SK-N-SH (cell line): ENCODE data around the gene DEGS2. TPM values are rescaled to one million over a fixed set of nuclear protein-coding genes. Genes with fewer than 3 reads are reported as not detected.

ENCODE experiments used
- CTCF ChIA-PET: fragments of 300-600, 350-600 bp; formaldehyde crosslinking; extraction: SDS; loops from one replicate; lab custom pipeline; 2021; lab: Yijun Ruan, JAX
- POLR2A ChIA-PET: fragments of 350-600 bp; sonication (Branson Sonifier 250); formaldehyde crosslinking; extraction: SDS; loops from one replicate; lab custom pipeline; 2020; ENCODE audit warnings: antibody characterized with exemption, inconsistent platforms; lab: Yijun Ruan, JAX
- DNase-seq: peaks from one replicate; pipeline ENCODE4 v3.0.0; 2012
- H2AFZ ChIP-seq: fragments of 200-600 bp; sonication (generic); 2 replicates; pipeline ENCODE4 v1.8.1; 2016; ENCODE audit warnings: antibody characterized with exemption, mild to moderate bottlenecking, low read depth
- H3F3A ChIP-seq: fragments of 200-600 bp; sonication (generic); replicated peaks from 2 replicates; pipeline ENCODE3; 2016; ENCODE audit warnings: antibody characterized with exemption, mild to moderate bottlenecking; ENCODE audit not compliant: insufficient read depth
- H3K27ac ChIP-seq, 2 experiments: fragments of 200-500 bp in 1 of 2; fragments of 200-600 bp in 1 of 2; sonication (Bioruptor generic) in 1 of 2; sonication (generic), shearing (Covaris generic) in 1 of 2; 2 replicates each; pipeline versions ENCODE4 v1.5.1 to v1.6.1; 2014 to 2016; ENCODE audit warnings: low read depth in 2 of 2, inconsistent platforms in 1 of 2, low read length in 1 of 2, mild to moderate bottlenecking in 1 of 2, mixed read lengths in 1 of 2
- H3K27me3 ChIP-seq: fragments of 200-600 bp; sonication (generic), shearing (Covaris generic); 2 replicates; pipeline ENCODE4 v1.6.1; 2016; ENCODE audit warnings: mixed run types; ENCODE audit not compliant: insufficient read depth
- H3K36me3 ChIP-seq, 2 experiments: fragments of 200-500 bp in 1 of 2; fragments of 200-600 bp in 1 of 2; sonication (Bioruptor generic) in 1 of 2; sonication (generic) in 1 of 2; replicated peaks in 1 of 2; 2 replicates each; pipeline versions ENCODE3 to v1.5.1; 2014 to 2016; ENCODE audit warnings: low read length in 1 of 2, mild to moderate bottlenecking in 1 of 2; ENCODE audit not compliant: insufficient read depth in 2 of 2, control insufficient read depth in 1 of 2
- H3K4me1 ChIP-seq, 2 experiments: fragments of 200-500 bp in 1 of 2; fragments of 200-600 bp in 1 of 2; sonication (Bioruptor generic) in 1 of 2; sonication (generic), shearing (Covaris generic) in 1 of 2; 2 replicates each; pipeline versions ENCODE4 v1.5.1 to v1.6.1; 2014 to 2016; ENCODE audit warnings: low read depth in 1 of 2, low read length in 1 of 2, mixed run types in 1 of 2; ENCODE audit not compliant: insufficient read depth in 2 of 2, control insufficient read depth in 1 of 2
- H3K4me2 ChIP-seq: fragments of 200-600 bp; sonication (generic), shearing (Covaris generic); 2 replicates; pipeline ENCODE4 v1.6.1; 2017; ENCODE audit warnings: mixed run types
- H3K4me3 ChIP-seq, 2 experiments: fragments of 200-500 bp in 1 of 2; fragments of 200-600 bp in 1 of 2; sonication (Bioruptor generic) in 1 of 2; sonication (generic), shearing (Covaris generic) in 1 of 2; 2 replicates each; pipeline versions ENCODE4 v1.5.1 to v1.8.1; 2014 to 2016; ENCODE audit warnings: low read depth in 2 of 2, inconsistent platforms in 1 of 2, low read length in 1 of 2, mild to moderate bottlenecking in 1 of 2, mixed read lengths in 1 of 2, moderate library complexity in 1 of 2
- H3K79me2 ChIP-seq: fragments of 200-600 bp; sonication (generic); 2 replicates; pipeline ENCODE4 v1.8.1; 2017; ENCODE audit warnings: mild to moderate bottlenecking; ENCODE audit not compliant: insufficient read depth
- H3K9ac ChIP-seq: fragments of 200-600 bp; sonication (generic); 2 replicates; pipeline ENCODE4 v1.6.1; 2017; ENCODE audit warnings: mixed run types
- H3K9me2 ChIP-seq: fragments of 200-600 bp; sonication (generic); 2 replicates; pipeline ENCODE4 v1.6.1; 2017; ENCODE audit warnings: mixed run types
- H3K9me3 ChIP-seq: fragments of 200-600 bp; sonication (generic); 2 replicates; pipeline ENCODE4 v1.6.1; 2017; ENCODE audit warnings: mixed run types, mild to moderate bottlenecking, moderate library complexity
- H4K20me1 ChIP-seq: fragments of 200-600 bp; sonication (generic); 2 replicates; pipeline ENCODE4 v1.6.1; 2017; ENCODE audit warnings: mild to moderate bottlenecking, mixed run types; ENCODE audit not compliant: insufficient read depth
- CHD2 ChIP-seq: fragments of 150-350 bp; IDR thresholded peaks from 2 replicates; pipeline ENCODE4 v1.6.1; 2018; ENCODE audit warnings: low read length; ENCODE audit not compliant: partially characterized antibody
- ELF1 ChIP-seq: IDR thresholded peaks from 2 replicates; pipeline ENCODE4 v1.4.0; 2012
- EP300 ChIP-seq, 2 experiments: IDR thresholded peaks; 2 replicates each; pipeline versions ENCODE4 v1.4.0 to v1.6.1; 2012; ENCODE audit warnings: borderline replicate concordance in 1 of 2, low read depth in 1 of 2, low read length in 1 of 2
- EZH2phosphoT487 ChIP-seq: fragments of 200-600 bp; sonication (generic); IDR thresholded peaks from 2 replicates; pipeline ENCODE4 v1.6.1; 2017; ENCODE audit warnings: low read depth, mixed run types, mild to moderate bottlenecking, antibody characterized with exemption, moderate library complexity, borderline replicate concordance
- FOXJ3 ChIP-seq: sonication (generic); formaldehyde crosslinking; IDR thresholded peaks from 2 replicates; pipeline ENCODE4 v1.5.1; 2020; ENCODE audit warnings: mild to moderate bottlenecking, missing genetic modification reagents
- GATA2 ChIP-seq: sonication (generic); formaldehyde crosslinking; IDR thresholded peaks from 2 replicates; pipeline ENCODE4 v1.5.0; 2020; ENCODE audit warnings: mild to moderate bottlenecking, missing genetic modification reagents
- NFIC ChIP-seq: IDR thresholded peaks from 2 replicates; pipeline ENCODE4 v1.4.0; 2012; ENCODE audit warnings: borderline replicate concordance
- NRF1 ChIP-seq: IDR thresholded peaks from 2 replicates; pipeline ENCODE4 v1.6.1; 2012; ENCODE audit warnings: low read depth, mild to moderate bottlenecking, low read length
- POLR2AphosphoS5 ChIP-seq: IDR thresholded peaks from 2 replicates; pipeline ENCODE4 v1.6.1; 2012; ENCODE audit warnings: low read depth, low read length
- RCOR1 ChIP-seq: fragments of 150-350 bp; IDR thresholded peaks from 2 replicates; pipeline ENCODE4 v1.6.1; 2017; ENCODE audit warnings: antibody characterized with exemption, low read length
- SMC3 ChIP-seq: IDR thresholded peaks from 2 replicates; pipeline ENCODE4 v1.6.1; 2012; ENCODE audit warnings: low read depth, low read length, improper control_type of control experiment
- TCF12 ChIP-seq: IDR thresholded peaks from 2 replicates; pipeline ENCODE4 v1.4.0; 2012
- WGBS: methylation state at CpG from one replicate; pipeline ENCODE4 v1.1.6; 2017; ENCODE audit warnings: low lambda C conversion rate; 5-methylcytosine and 5-hydroxymethylcytosine counted together
- polyA plus RNA-seq, 3 experiments: library from polyadenylated mRNA; depleted of rRNA; stranded (reverse); fragments of >200 nt; gene quantifications; 2 replicates each; pipeline ENCODE4 v1.2.3, GENCODE V29; 2012
- TF ChIP-seq, protein P1 (sequence below): IDR thresholded peaks from 2 replicates; pipeline ENCODE4 v1.4.0; 2012; ENCODE audit warnings: low read depth, borderline replicate concordance
- TF ChIP-seq, protein P2 (sequence below): IDR thresholded peaks from 2 replicates; pipeline ENCODE4 v1.4.0; 2012; ENCODE audit warnings: low read depth
- TF ChIP-seq, protein P3 (sequence below): IDR thresholded peaks from 2 replicates; pipeline ENCODE4 v1.4.0; 2012; ENCODE audit warnings: low read depth, borderline replicate concordance
- TF ChIP-seq, protein P4 (sequence below): IDR thresholded peaks from 2 replicates; pipeline ENCODE4 v1.6.1; 2012; ENCODE audit warnings: mild to moderate bottlenecking, low read depth, low read length, moderate library complexity
- TF ChIP-seq, protein P5 (sequence below): fragments of 200-600 bp; sonication (generic); IDR thresholded peaks from 2 replicates; pipeline ENCODE4 v1.6.1; 2017; ENCODE audit warnings: antibody characterized with exemption, mild to moderate bottlenecking, moderate library complexity

The DEGS2 gene
- polyA plus RNA-seq, 1 of the 3 experiments (the other 2 are of a cell fraction): 0.02 TPM

DNA sequence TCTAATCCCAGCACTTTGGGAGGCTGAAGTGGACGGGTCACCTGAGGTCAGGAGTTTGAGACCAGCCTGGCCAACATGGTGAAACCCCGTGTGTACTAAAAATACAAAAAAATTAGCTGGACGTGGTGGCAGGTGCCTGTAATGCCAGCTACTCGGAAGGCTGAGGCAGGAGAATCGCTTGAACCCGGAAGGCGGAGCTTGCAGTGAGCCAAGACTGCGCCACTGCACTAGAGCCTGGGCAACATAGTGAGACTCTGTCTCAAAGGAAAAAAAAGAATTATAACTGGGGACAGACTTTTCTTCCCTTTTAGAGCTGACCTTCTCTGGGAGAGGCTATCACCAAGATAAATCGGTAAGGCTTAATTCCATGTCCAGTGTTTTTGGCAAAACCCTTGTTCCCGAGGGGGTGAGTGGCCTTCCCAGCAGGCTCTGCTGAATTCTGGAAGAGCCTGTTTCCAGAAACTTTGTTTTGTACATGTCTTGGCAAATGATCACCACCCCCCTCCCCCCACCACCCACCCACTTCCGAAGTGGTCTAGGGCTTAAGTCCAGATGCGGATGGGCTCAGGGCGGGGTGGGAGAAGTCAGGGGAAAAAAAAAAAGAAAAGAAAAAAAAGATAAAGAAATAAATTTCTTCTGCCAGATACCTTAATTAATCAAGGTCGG is 32.3 kb upstream of the DEGS2 start:
- H4K20me1 ChIP-seq: no peaks in the 10 kb centered on the region
- no peak overlapping the region for H3K4me3 ChIP-seq
- H3K27me3 ChIP-seq: no peaks in the 10 kb centered on the region
- H3K27ac ChIP-seq: no peak overlapping the region
- DNase-seq: no peak
- no peaks in the 10 kb centered on the region for H3K9me2 ChIP-seq
- peaks cover 12% of the 10 kb centered on the region for H3F3A ChIP-seq
- POLR2A ChIA-PET: interaction anchor here (0.7 to 1.4 kb wide), 2 partner anchors 59 to 111 kb away, joined by 3 to 4 read pairs; no protein-coding TSS in a partner anchor
- WGBS: 91% methylated on average over 14 of the region's 14 CpGs
- H3K79me2 ChIP-seq: no peaks in the 10 kb centered on the region
- peak overlapping the region; percentile 69; the same call in 1 of the 2 replicates for H3K4me2 ChIP-seq
- H3K9me3 ChIP-seq: no peaks in the 10 kb centered on the region
- no peaks in the 10 kb centered on the region for H3K36me3 ChIP-seq
- H3K9ac ChIP-seq: no peak overlapping the region; the same call in 1 of the 2 replicates
- H3K4me1 ChIP-seq: peaks cover 4 to 12% of the 10 kb centered on the region in 2 experiments; a peak in 2 of 4 replicates
- H2AFZ ChIP-seq: peak overlapping the region; percentile 89; the same call in 1 of the 2 replicates
- CTCF ChIA-PET: interaction anchor here (0.6 to 4.8 kb wide), 34 partner anchors 12 to 316 kb away, joined by 3 to 54 read pairs (median 5); partner anchors contain the start of gene DEGS2
- no peak for TF ChIP-seq POLR2AphosphoS5
- TF ChIP-seq CHD2: no peak

DNA sequence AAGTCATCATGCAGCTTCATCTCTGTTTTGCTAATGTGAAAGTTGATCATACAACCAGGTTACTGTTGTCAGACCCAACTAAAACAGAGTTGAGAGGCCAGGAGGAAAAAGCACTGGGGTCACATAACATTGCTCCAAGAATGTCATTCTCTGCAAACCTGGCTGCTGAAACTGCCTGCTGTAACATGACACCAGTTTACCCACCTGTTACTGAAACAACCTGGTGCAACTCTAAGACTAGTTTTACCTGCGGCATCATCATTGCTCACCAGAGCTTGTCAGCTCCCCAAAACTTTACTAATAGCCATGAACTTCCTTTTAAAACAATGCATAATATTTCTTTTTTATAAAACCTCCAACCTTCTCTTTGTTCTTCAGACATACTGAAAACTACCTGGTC is 30.7 kb upstream of the DEGS2 start:
- Histone ChIP-seq H3K9me3 (no peaks in the 10 kb centered on the region), H3K9ac (no peak overlapping the region), H3K4me3 (no peak overlapping the region), H3K4me1 (peaks cover 4 to 12% of the 10 kb centered on the region in 2 experiments; a peak in 2 of 4 replicates), H3F3A (peaks cover 12% of the 10 kb centered on the region), H3K27ac (no peak overlapping the region), H2AFZ (no peak overlapping the region), H4K20me1 (no peaks in the 10 kb centered on the region), H3K4me2 (no peak overlapping the region), H3K36me3 (no peaks in the 10 kb centered on the region), H3K9me2 (no peaks in the 10 kb centered on the region), H3K27me3 (no peaks in the 10 kb centered on the region), H3K79me2 (no peaks in the 10 kb centered on the region)
- 95% methylated on average over 1 of the region's 1 CpG for WGBS
- DNase-seq: no peak
- POLR2A ChIA-PET: no interaction called here
- CTCF ChIA-PET: interaction anchor here (4.3 kb wide), 1 partner anchor 81 kb away, joined by 43 read pairs; no protein-coding TSS in a partner anchor
- TF ChIP-seq ELF1 (no peak), NRF1 (no peak), NFIC (no peak), EP300 (IDR thresholded peaks at IDR 0.05; ENCODE audit: borderline replicate concordance in 1 of 2, low read depth in 1 of 2, low read length in 1 of 2) (no peak), RCOR1 (no peak), EZH2phosphoT487 (no peak), TCF12 (no peak), FOXJ3 (CRISPR knock-in tag) (no peak), SMC3 (no peak), GATA2 (CRISPR knock-in tag) (no peak), POLR2AphosphoS5 (no peak)
- TF ChIP-seq, protein P1, sequence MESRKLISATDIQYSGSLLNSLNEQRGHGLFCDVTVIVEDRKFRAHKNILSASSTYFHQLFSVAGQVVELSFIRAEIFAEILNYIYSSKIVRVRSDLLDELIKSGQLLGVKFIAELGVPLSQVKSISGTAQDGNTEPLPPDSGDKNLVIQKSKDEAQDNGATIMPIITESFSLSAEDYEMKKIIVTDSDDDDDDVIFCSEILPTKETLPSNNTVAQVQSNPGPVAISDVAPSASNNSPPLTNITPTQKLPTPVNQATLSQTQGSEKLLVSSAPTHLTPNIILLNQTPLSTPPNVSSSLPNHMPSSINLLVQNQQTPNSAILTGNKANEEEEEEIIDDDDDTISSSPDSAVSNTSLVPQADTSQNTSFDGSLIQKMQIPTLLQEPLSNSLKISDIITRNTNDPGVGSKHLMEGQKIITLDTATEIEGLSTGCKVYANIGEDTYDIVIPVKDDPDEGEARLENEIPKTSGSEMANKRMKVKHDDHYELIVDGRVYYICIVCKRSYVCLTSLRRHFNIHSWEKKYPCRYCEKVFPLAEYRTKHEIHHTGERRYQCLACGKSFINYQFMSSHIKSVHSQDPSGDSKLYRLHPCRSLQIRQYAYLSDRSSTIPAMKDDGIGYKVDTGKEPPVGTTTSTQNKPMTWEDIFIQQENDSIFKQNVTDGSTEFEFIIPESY: no peak
- TF ChIP-seq, protein P2, sequence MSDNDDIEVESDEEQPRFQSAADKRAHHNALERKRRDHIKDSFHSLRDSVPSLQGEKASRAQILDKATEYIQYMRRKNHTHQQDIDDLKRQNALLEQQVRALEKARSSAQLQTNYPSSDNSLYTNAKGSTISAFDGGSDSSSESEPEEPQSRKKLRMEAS: no peak
- TF ChIP-seq, protein P3, sequence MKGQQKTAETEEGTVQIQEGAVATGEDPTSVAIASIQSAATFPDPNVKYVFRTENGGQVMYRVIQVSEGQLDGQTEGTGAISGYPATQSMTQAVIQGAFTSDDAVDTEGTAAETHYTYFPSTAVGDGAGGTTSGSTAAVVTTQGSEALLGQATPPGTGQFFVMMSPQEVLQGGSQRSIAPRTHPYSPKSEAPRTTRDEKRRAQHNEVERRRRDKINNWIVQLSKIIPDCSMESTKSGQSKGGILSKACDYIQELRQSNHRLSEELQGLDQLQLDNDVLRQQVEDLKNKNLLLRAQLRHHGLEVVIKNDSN: no peak
- TF ChIP-seq, protein P4, sequence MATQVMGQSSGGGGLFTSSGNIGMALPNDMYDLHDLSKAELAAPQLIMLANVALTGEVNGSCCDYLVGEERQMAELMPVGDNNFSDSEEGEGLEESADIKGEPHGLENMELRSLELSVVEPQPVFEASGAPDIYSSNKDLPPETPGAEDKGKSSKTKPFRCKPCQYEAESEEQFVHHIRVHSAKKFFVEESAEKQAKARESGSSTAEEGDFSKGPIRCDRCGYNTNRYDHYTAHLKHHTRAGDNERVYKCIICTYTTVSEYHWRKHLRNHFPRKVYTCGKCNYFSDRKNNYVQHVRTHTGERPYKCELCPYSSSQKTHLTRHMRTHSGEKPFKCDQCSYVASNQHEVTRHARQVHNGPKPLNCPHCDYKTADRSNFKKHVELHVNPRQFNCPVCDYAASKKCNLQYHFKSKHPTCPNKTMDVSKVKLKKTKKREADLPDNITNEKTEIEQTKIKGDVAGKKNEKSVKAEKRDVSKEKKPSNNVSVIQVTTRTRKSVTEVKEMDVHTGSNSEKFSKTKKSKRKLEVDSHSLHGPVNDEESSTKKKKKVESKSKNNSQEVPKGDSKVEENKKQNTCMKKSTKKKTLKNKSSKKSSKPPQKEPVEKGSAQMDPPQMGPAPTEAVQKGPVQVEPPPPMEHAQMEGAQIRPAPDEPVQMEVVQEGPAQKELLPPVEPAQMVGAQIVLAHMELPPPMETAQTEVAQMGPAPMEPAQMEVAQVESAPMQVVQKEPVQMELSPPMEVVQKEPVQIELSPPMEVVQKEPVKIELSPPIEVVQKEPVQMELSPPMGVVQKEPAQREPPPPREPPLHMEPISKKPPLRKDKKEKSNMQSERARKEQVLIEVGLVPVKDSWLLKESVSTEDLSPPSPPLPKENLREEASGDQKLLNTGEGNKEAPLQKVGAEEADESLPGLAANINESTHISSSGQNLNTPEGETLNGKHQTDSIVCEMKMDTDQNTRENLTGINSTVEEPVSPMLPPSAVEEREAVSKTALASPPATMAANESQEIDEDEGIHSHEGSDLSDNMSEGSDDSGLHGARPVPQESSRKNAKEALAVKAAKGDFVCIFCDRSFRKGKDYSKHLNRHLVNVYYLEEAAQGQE: no peak
- TF ChIP-seq, protein P5, sequence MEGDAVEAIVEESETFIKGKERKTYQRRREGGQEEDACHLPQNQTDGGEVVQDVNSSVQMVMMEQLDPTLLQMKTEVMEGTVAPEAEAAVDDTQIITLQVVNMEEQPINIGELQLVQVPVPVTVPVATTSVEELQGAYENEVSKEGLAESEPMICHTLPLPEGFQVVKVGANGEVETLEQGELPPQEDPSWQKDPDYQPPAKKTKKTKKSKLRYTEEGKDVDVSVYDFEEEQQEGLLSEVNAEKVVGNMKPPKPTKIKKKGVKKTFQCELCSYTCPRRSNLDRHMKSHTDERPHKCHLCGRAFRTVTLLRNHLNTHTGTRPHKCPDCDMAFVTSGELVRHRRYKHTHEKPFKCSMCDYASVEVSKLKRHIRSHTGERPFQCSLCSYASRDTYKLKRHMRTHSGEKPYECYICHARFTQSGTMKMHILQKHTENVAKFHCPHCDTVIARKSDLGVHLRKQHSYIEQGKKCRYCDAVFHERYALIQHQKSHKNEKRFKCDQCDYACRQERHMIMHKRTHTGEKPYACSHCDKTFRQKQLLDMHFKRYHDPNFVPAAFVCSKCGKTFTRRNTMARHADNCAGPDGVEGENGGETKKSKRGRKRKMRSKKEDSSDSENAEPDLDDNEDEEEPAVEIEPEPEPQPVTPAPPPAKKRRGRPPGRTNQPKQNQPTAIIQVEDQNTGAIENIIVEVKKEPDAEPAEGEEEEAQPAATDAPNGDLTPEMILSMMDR: no peak
